Measurements from ENCODE around the gene GSTCD.
A peak's percentile ranks its signal among the peaks of the same experiment; 100 is the strongest.

The GSTCD gene

GRCh38 chr4:105785792-105786191 lies 77.2 kb downstream of the GSTCD start:
- H3K36me3 ChIP-seq (ENCODE audit: control insufficient read depth in 2 of 2, insufficient read depth in 2 of 2, low read length in 2 of 2): no peaks in the 10 kb centered on the region
- no peak overlapping the region for H3K9ac ChIP-seq (ENCODE audit: low read depth in 1 of 2, low read length in 2 of 2)
- no peak overlapping the region for H3K27ac ChIP-seq (ENCODE audit: low read depth in 2 of 2, low read length in 2 of 2)
- no peaks in the 10 kb centered on the region for H3K27me3 ChIP-seq (ENCODE audit: control insufficient read depth in 2 of 2, insufficient read depth in 2 of 2, low read length in 2 of 2)
- no peaks in the 10 kb centered on the region for H3K4me1 ChIP-seq (ENCODE audit: control insufficient read depth in 2 of 2, insufficient read depth in 2 of 2, low read length in 2 of 2)
- no peaks in the 10 kb centered on the region for H3K9me3 ChIP-seq (ENCODE audit: control insufficient read depth in 2 of 2, low read length in 2 of 2)
- H3K4me3 ChIP-seq (ENCODE audit: low read length in 2 of 2): no peak overlapping the region

DNA sequence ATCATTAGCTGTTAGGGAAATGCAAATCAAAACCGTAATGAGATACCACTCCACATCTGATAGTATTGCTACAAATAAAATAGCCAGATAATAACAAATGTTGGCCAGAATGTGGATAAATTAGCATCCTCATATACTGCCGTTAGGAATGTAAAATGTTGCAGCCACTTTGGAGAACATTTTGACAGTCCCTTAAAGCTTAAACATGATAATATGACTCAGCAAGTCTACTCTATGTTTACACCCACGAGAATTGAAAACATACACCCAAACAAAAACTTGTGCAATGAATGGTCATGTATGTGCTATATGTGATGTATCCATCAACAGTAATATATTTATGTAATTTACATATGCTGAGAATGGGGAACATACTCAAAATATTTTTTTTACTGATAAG lies 78.2 kb downstream of the GSTCD start:
- H3K4me3 ChIP-seq (ENCODE audit: low read length in 2 of 2): no peak overlapping the region
- H3K36me3 ChIP-seq (ENCODE audit: control insufficient read depth in 2 of 2, insufficient read depth in 2 of 2, low read length in 2 of 2): no peaks in the 10 kb centered on the region
- no peak overlapping the region for H3K27ac ChIP-seq (ENCODE audit: low read depth in 2 of 2, low read length in 2 of 2)
- H3K27me3 ChIP-seq (ENCODE audit: control insufficient read depth in 2 of 2, insufficient read depth in 2 of 2, low read length in 2 of 2): no peaks in the 10 kb centered on the region
- no peak overlapping the region for H3K9ac ChIP-seq (ENCODE audit: low read depth in 1 of 2, low read length in 2 of 2)
- no peaks in the 10 kb centered on the region for H3K4me1 ChIP-seq (ENCODE audit: control insufficient read depth in 2 of 2, insufficient read depth in 2 of 2, low read length in 2 of 2)
- no peaks in the 10 kb centered on the region for H3K9me3 ChIP-seq (ENCODE audit: control insufficient read depth in 2 of 2, low read length in 2 of 2)

- no peaks in the 10 kb centered on the region for H3K27me3 ChIP-seq (ENCODE audit: control insufficient read depth in 2 of 2, insufficient read depth in 2 of 2, low read length in 2 of 2)
- H3K36me3 ChIP-seq (ENCODE audit: control insufficient read depth in 2 of 2, insufficient read depth in 2 of 2, low read length in 2 of 2): no peaks in the 10 kb centered on the region
- no peak overlapping the region for H3K9ac ChIP-seq (ENCODE audit: low read depth in 1 of 2, low read length in 2 of 2)
- no peaks in the 10 kb centered on the region for H3K9me3 ChIP-seq (ENCODE audit: control insufficient read depth in 2 of 2, low read length in 2 of 2)
- H3K4me3 ChIP-seq (ENCODE audit: low read length in 2 of 2): no peak overlapping the region
- H3K4me1 ChIP-seq (ENCODE audit: control insufficient read depth in 2 of 2, insufficient read depth in 2 of 2, low read length in 2 of 2): no peaks in the 10 kb centered on the region
- H3K27ac ChIP-seq (ENCODE audit: low read depth in 2 of 2, low read length in 2 of 2): no peak overlapping the region
Observed at GRCh38 chr4:105797225-105797624, 88.6 kb downstream of the GSTCD start.

GRCh38 chr4:105805501-105806120 lies 97.0 kb downstream of the GSTCD start:
- Histone ChIP-seq H3K4me3 (ENCODE audit: low read length in 2 of 2) (no peak overlapping the region), H3K27ac (ENCODE audit: low read depth in 2 of 2, low read length in 2 of 2) (no peak overlapping the region), H3K4me1 (ENCODE audit: control insufficient read depth in 2 of 2, insufficient read depth in 2 of 2, low read length in 2 of 2) (no peaks in the 10 kb centered on the region), H3K9me3 (ENCODE audit: control insufficient read depth in 2 of 2, low read length in 2 of 2) (no peaks in the 10 kb centered on the region), H3K27me3 (ENCODE audit: control insufficient read depth in 2 of 2, insufficient read depth in 2 of 2, low read length in 2 of 2) (no peaks in the 10 kb centered on the region), H3K9ac (ENCODE audit: low read depth in 1 of 2, low read length in 2 of 2) (no peak overlapping the region), H3K36me3 (ENCODE audit: control insufficient read depth in 2 of 2, insufficient read depth in 2 of 2, low read length in 2 of 2) (no peaks in the 10 kb centered on the region)

- Histone ChIP-seq H3K9ac (ENCODE audit: low read depth in 1 of 2, low read length in 2 of 2) (no peak overlapping the region), H3K27me3 (ENCODE audit: control insufficient read depth in 2 of 2, insufficient read depth in 2 of 2, low read length in 2 of 2) (no peaks in the 10 kb centered on the region), H3K4me1 (ENCODE audit: control insufficient read depth in 2 of 2, insufficient read depth in 2 of 2, low read length in 2 of 2) (no peaks in the 10 kb centered on the region), H3K36me3 (ENCODE audit: control insufficient read depth in 2 of 2, insufficient read depth in 2 of 2, low read length in 2 of 2) (no peaks in the 10 kb centered on the region), H3K27ac (ENCODE audit: low read depth in 2 of 2, low read length in 2 of 2) (no peak overlapping the region), H3K4me3 (ENCODE audit: low read length in 2 of 2) (no peak overlapping the region), H3K9me3 (ENCODE audit: control insufficient read depth in 2 of 2, low read length in 2 of 2) (no peaks in the 10 kb centered on the region)
Observed at GRCh38 chr4:105807496-105807895, 98.9 kb downstream of the GSTCD start.

DNA sequence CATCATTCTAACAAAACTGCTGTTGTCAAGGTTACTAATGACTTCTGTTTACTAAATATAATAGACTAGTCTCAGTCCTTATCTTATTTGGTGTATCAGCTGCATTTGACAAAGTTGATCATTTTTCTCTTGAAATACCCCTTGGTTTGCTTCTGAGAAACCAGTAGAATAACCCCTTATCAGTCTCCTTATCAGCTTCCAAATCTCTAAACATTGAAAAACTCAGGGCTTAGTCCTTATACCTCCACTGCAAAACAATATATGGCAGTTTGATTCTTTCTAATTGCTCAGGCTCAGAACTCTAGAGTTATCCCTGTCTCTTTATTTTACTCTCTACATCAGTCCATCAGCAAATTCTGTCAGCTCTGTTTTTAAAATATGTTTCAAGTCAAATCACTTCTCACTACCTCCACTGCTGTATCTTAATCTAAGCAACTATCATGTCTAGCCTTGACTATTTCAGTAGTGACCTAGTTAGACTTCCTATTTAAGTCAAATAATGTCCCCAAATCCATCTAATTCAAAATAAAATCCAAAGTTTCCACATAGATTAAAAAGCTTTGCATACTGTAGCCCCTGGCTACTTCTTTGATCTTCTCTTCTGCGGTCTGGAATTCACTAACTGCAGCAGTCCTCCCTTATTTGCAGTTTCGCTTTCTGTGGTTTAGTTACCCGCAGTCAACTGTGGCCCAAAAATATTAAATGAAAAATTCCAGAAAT lies 99.6 kb downstream of the GSTCD start:
- no peaks in the 10 kb centered on the region for H3K9me3 ChIP-seq (ENCODE audit: control insufficient read depth in 2 of 2, low read length in 2 of 2)
- H3K4me1 ChIP-seq (ENCODE audit: control insufficient read depth in 2 of 2, insufficient read depth in 2 of 2, low read length in 2 of 2): no peaks in the 10 kb centered on the region
- no peak overlapping the region for H3K27ac ChIP-seq (ENCODE audit: low read depth in 2 of 2, low read length in 2 of 2)
- peak overlapping the region; percentile 2 to 20 for H3K4me3 ChIP-seq (ENCODE audit: low read length in 2 of 2)
- no peak overlapping the region for H3K9ac ChIP-seq (ENCODE audit: low read depth in 1 of 2, low read length in 2 of 2)
- no peaks in the 10 kb centered on the region for H3K27me3 ChIP-seq (ENCODE audit: control insufficient read depth in 2 of 2, insufficient read depth in 2 of 2, low read length in 2 of 2)
- H3K36me3 ChIP-seq (ENCODE audit: control insufficient read depth in 2 of 2, insufficient read depth in 2 of 2, low read length in 2 of 2): no peaks in the 10 kb centered on the region

- peak overlapping the region in 1 of 2 donors; percentile 20 for H3K4me3 ChIP-seq (ENCODE audit: low read length in 2 of 2)
- no peak overlapping the region for H3K27ac ChIP-seq (ENCODE audit: low read depth in 2 of 2, low read length in 2 of 2)
- H3K36me3 ChIP-seq (ENCODE audit: control insufficient read depth in 2 of 2, insufficient read depth in 2 of 2, low read length in 2 of 2): no peaks in the 10 kb centered on the region
Observed at GRCh38 chr4:105808750-105809041, 100.1 kb downstream of the GSTCD start.

DNA sequence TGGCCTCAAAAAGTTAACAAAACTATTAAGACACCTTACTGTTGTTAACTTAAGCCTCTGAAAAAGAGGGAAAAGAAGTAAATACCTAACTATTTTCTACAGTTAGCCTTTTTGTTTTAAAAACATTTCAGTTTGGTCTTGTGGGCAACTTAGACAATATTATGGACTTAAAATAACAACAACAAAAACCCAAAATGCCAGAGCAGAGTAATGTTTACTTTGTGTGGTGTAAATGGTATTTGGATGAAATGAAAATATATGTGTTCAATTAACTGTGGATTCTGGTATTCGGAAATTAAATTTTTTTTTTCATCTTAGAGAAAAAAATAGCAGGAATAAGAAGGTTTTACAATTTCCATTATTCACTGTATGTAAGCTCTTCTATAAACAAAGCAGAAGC lies 107.1 kb downstream of the GSTCD start:
- no peaks in the 10 kb centered on the region for H3K4me1 ChIP-seq (ENCODE audit: control insufficient read depth in 2 of 2, insufficient read depth in 2 of 2, low read length in 2 of 2)
- no peaks in the 10 kb centered on the region for H3K9me3 ChIP-seq (ENCODE audit: control insufficient read depth in 2 of 2, low read length in 2 of 2)
- H3K9ac ChIP-seq (ENCODE audit: low read depth in 1 of 2, low read length in 2 of 2): no peak overlapping the region
- H3K27ac ChIP-seq (ENCODE audit: low read depth in 2 of 2, low read length in 2 of 2): no peak overlapping the region
- no peak overlapping the region for H3K4me3 ChIP-seq (ENCODE audit: low read length in 2 of 2)
- H3K27me3 ChIP-seq (ENCODE audit: control insufficient read depth in 2 of 2, insufficient read depth in 2 of 2, low read length in 2 of 2): no peaks in the 10 kb centered on the region
- H3K36me3 ChIP-seq (ENCODE audit: control insufficient read depth in 2 of 2, insufficient read depth in 2 of 2, low read length in 2 of 2): no peaks in the 10 kb centered on the region

More at GRCh38 chr4:105808750-105809041, 100.1 kb downstream of the GSTCD start:
- H3K9ac ChIP-seq (ENCODE audit: low read depth in 1 of 2, low read length in 2 of 2): no peak overlapping the region
- no peaks in the 10 kb centered on the region for H3K4me1 ChIP-seq (ENCODE audit: control insufficient read depth in 2 of 2, insufficient read depth in 2 of 2, low read length in 2 of 2)
- no peaks in the 10 kb centered on the region for H3K27me3 ChIP-seq (ENCODE audit: control insufficient read depth in 2 of 2, insufficient read depth in 2 of 2, low read length in 2 of 2)
- H3K9me3 ChIP-seq (ENCODE audit: control insufficient read depth in 2 of 2, low read length in 2 of 2): no peaks in the 10 kb centered on the region

- no peak overlapping the region for H3K4me3 ChIP-seq (ENCODE audit: low read length in 2 of 2)
- no peaks in the 10 kb centered on the region for H3K4me1 ChIP-seq (ENCODE audit: control insufficient read depth in 2 of 2, insufficient read depth in 2 of 2, low read length in 2 of 2)
- no peaks in the 10 kb centered on the region for H3K36me3 ChIP-seq (ENCODE audit: control insufficient read depth in 2 of 2, insufficient read depth in 2 of 2, low read length in 2 of 2)
- no peaks in the 10 kb centered on the region for H3K27me3 ChIP-seq (ENCODE audit: control insufficient read depth in 2 of 2, insufficient read depth in 2 of 2, low read length in 2 of 2)
- no peak overlapping the region for H3K9ac ChIP-seq (ENCODE audit: low read depth in 1 of 2, low read length in 2 of 2)
- no peaks in the 10 kb centered on the region for H3K9me3 ChIP-seq (ENCODE audit: control insufficient read depth in 2 of 2, low read length in 2 of 2)
- no peak overlapping the region for H3K27ac ChIP-seq (ENCODE audit: low read depth in 2 of 2, low read length in 2 of 2)
Observed at GRCh38 chr4:105822061-105822460, 113.5 kb downstream of the GSTCD start.

GRCh38 chr4:105828074-105828473 lies 119.5 kb downstream of the GSTCD start:
- H3K4me1 ChIP-seq (ENCODE audit: control insufficient read depth in 2 of 2, insufficient read depth in 2 of 2, low read length in 2 of 2): no peaks in the 10 kb centered on the region
- no peak overlapping the region for H3K4me3 ChIP-seq (ENCODE audit: low read length in 2 of 2)
- no peak overlapping the region for H3K9ac ChIP-seq (ENCODE audit: low read depth in 1 of 2, low read length in 2 of 2)
- no peak overlapping the region for H3K27ac ChIP-seq (ENCODE audit: low read depth in 2 of 2, low read length in 2 of 2)
- no peaks in the 10 kb centered on the region for H3K27me3 ChIP-seq (ENCODE audit: control insufficient read depth in 2 of 2, insufficient read depth in 2 of 2, low read length in 2 of 2)
- no peaks in the 10 kb centered on the region for H3K9me3 ChIP-seq (ENCODE audit: control insufficient read depth in 2 of 2, low read length in 2 of 2)
- H3K36me3 ChIP-seq (ENCODE audit: control insufficient read depth in 2 of 2, insufficient read depth in 2 of 2, low read length in 2 of 2): no peaks in the 10 kb centered on the region

Measured in mucosa of rectum (tissue), 2 donors.